GM21528 (cell line): ENCODE results near the gene RNF227.
"Not testable (repeated sequence)": the region's sequence is repeated elsewhere in the genome, so short reads cannot be mapped to it uniquely, and the experiment has no call there.

Experiments
- ATAC-seq: cut with Tn5 transposase; IDR thresholded peaks from one replicate; pipeline ENCODE4 v1.9.1; 2021; ENCODE audit warnings: mild to moderate bottlenecking, moderate library complexity; ENCODE audit not compliant: unreplicated experiment, low FRiP score

Gene RNF227

DNA sequence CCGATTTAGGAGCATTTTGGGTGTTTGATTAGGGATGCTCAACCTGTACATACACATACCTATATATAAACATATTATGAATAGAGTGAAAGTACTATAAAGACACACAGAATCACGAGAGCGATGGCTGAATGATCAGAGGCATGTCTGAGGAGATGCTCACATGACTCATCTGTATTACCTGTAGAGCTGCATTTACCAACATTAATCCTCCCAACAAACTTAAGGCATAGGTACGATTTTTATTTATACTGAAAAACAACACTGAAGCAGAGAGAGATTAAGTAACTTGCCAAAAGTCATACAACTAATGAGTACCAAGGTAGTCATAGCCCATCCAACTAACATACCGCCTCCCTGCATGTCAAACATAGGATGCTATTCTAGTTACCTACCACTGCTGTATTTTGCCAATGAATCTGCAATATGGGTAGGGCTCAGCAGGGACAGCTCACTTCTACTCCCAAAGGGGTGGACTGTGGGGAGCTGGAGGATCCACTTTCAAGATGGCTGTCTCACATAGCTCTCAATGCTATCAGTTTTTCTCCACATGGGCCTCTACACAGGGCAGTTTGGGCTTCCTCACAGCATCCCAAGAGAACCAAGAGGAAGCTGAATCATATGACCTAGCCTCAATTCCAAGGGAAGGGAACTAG lies 51.0 kb downstream of the RNF227 start:
- ATAC-seq, result no peak

DNA sequence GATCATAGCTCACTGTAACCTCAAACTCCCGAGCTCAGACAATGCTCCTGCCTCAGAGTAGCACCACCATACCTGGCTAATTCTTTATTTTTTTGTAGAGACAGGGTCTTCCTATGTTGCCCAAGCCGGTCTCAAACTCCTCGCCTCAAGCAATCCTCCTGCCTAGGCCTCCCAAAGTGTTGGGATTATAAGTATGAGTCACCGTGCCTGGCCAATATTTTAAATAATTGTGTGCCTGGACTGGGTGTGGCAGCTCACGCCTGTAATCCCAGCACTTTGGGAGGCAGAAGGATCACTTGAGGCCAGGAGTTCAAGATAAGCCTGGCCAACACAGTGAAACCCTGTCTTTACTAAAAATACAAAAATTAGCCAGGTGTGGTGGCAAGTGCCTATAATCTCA lies 51.7 kb downstream of the RNF227 start:
- ATAC-seq, result not testable (repeated sequence)
